SU-DHL-6 (cell line): ENCODE measurements around the gene KISS1R.

ENCODE experiments used
- H2AFZ ChIP-seq: fragments of 200-600 bp; sonication (generic); 2 replicates; pipeline ENCODE4 v1.6.1; 2014; ENCODE audit warnings: low read depth, mild to moderate bottlenecking, moderate library complexity, mixed read lengths, antibody characterized with exemption, low read length; ENCODE audit not compliant: severe bottlenecking
- H3F3A ChIP-seq: fragments of 200-600 bp; shearing (Covaris generic); 2 replicates; pipeline ENCODE4 v1.6.0; 2016; ENCODE audit warnings: antibody characterized with exemption, mild to moderate bottlenecking; ENCODE audit not compliant: insufficient read depth
- H3K27ac ChIP-seq: fragments of 200-600 bp; sonication (generic); 2 replicates; pipeline ENCODE4 v1.5.1; 2016; ENCODE audit warnings: low read depth, mild to moderate bottlenecking, low read length, moderate library complexity, mixed read lengths
- H3K27me3 ChIP-seq: fragments of 200-600 bp; sonication (generic), shearing (Covaris generic); 2 replicates; pipeline ENCODE4 v1.6.0; 2014; ENCODE audit warnings: mild to moderate bottlenecking, low read length
- H3K36me3 ChIP-seq: fragments of 200-600 bp; sonication (generic); 2 replicates; pipeline ENCODE4 v1.6.1; 2014; ENCODE audit warnings: mild to moderate bottlenecking, low read length, mixed read lengths
- H3K4me2 ChIP-seq: fragments of 300-600, 200-600 bp; shearing (Covaris generic), sonication (generic); 2 replicates; pipeline ENCODE4 v1.6.0; 2014; ENCODE audit warnings: low read length, low read depth, mild to moderate bottlenecking; ENCODE audit not compliant: poor library complexity, severe bottlenecking
- H3K4me3 ChIP-seq: fragments of 200-600 bp; sonication (generic); 2 replicates; pipeline ENCODE4 v1.5.1; 2014; ENCODE audit warnings: antibody characterized with exemption, low read length, mild to moderate bottlenecking, mixed read lengths; ENCODE audit not compliant: insufficient read depth, poor library complexity, severe bottlenecking
- H3K79me2 ChIP-seq: fragments of 200-600 bp; sonication (generic); 2 replicates; pipeline ENCODE4 v1.6.1; 2014; ENCODE audit warnings: mild to moderate bottlenecking, low read length, moderate library complexity; ENCODE audit not compliant: insufficient read depth
- H3K9ac ChIP-seq: fragments of 200-600 bp; sonication (generic); 2 replicates; pipeline ENCODE4 v1.7.0; 2014; ENCODE audit warnings: mild to moderate bottlenecking, low read length
- H3K9me2 ChIP-seq: fragments of 200-600 bp; sonication (generic); replicated peaks from 2 replicates; pipeline ENCODE4 v1.6.1; 2014; ENCODE audit warnings: low read length; ENCODE audit not compliant: insufficient read depth
- H3K9me3 ChIP-seq: fragments of 200-600 bp; sonication (generic); 2 replicates; pipeline ENCODE4 v1.6.1; 2014; ENCODE audit warnings: low read length, mixed read lengths; ENCODE audit not compliant: insufficient read depth
- H4K20me1 ChIP-seq: fragments of 200-600 bp; sonication (generic); 2 replicates; pipeline ENCODE4 v1.6.1; 2014; ENCODE audit warnings: low read depth, mild to moderate bottlenecking, antibody characterized with exemption, low read length, moderate library complexity, mixed read lengths
- EZH2phosphoT487 ChIP-seq: fragments of 200-600 bp; sonication (generic), shearing (Covaris generic); conservative IDR thresholded peaks from 2 replicates; pipeline ENCODE4 v1.6.1; 2018; ENCODE audit warnings: mild to moderate bottlenecking, antibody characterized with exemption, low read length, moderate library complexity, mixed read lengths
- TF ChIP-seq, protein P1 (sequence below): fragments of 200-600 bp; sonication (generic); IDR thresholded peaks from one replicate; pipeline ENCODE4 v1.5.1; 2017; ENCODE audit warnings: antibody characterized with exemption, mild to moderate bottlenecking, low read length, moderate library complexity; ENCODE audit not compliant: insufficient read depth, poor library complexity, severe bottlenecking

KISS1R gene

DNA sequence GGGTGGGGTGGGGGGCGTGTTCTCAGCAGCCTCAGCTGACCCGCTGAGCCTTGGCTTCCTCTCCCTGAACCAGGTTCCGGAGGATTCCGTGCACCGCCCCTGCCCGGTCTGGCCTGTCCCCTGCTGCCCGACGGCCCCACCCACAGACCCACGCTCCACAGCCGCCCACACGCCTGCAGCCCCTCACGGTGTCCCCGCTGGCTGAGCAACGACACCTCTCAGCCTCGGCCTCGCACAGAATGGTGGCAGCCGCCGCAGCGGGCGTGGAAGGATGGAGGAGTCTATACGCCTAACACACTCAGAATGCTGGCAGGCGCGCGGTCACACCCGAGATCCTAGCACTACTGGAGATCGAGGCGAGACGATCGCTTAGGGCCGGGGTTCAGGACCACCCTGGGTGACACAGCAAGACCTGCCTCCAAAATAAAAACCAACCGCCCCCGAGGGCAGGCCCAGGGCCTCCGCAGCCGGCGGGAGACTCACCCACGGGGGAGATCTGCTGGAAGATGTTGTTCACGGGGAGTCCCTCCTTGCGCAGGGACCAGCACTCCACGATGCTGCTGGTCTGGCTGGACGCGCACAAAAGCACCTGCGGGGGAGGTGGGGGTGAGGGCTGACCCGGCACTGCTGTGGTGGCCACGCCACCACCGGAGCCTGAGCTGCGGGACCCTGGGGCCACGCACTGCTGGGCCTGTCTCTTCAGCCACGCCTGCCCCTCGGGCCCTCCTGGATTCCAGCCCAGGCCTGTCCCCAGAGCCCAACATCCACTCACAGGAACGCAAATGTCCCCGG, 32.5 kb upstream of the KISS1R start:
- Histone ChIP-seq H3K79me2 (no peaks in the 10 kb centered on the region), H3K36me3 (no peaks in the 10 kb centered on the region), H3K27ac (no peak overlapping the region), H3K9me2 (no peaks in the 10 kb centered on the region), H4K20me1 (no peaks in the 10 kb centered on the region), H2AFZ (no peak overlapping the region), H3K9me3 (no peaks in the 10 kb centered on the region), H3K4me3 (no peak overlapping the region), H3K27me3 (no peaks in the 10 kb centered on the region), H3K4me2 (no peak overlapping the region), H3F3A (no peaks in the 10 kb centered on the region), H3K9ac (no peak overlapping the region)
- no peak for TF ChIP-seq EZH2phosphoT487
- TF ChIP-seq, protein P1, sequence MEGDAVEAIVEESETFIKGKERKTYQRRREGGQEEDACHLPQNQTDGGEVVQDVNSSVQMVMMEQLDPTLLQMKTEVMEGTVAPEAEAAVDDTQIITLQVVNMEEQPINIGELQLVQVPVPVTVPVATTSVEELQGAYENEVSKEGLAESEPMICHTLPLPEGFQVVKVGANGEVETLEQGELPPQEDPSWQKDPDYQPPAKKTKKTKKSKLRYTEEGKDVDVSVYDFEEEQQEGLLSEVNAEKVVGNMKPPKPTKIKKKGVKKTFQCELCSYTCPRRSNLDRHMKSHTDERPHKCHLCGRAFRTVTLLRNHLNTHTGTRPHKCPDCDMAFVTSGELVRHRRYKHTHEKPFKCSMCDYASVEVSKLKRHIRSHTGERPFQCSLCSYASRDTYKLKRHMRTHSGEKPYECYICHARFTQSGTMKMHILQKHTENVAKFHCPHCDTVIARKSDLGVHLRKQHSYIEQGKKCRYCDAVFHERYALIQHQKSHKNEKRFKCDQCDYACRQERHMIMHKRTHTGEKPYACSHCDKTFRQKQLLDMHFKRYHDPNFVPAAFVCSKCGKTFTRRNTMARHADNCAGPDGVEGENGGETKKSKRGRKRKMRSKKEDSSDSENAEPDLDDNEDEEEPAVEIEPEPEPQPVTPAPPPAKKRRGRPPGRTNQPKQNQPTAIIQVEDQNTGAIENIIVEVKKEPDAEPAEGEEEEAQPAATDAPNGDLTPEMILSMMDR, result no peak

DNA sequence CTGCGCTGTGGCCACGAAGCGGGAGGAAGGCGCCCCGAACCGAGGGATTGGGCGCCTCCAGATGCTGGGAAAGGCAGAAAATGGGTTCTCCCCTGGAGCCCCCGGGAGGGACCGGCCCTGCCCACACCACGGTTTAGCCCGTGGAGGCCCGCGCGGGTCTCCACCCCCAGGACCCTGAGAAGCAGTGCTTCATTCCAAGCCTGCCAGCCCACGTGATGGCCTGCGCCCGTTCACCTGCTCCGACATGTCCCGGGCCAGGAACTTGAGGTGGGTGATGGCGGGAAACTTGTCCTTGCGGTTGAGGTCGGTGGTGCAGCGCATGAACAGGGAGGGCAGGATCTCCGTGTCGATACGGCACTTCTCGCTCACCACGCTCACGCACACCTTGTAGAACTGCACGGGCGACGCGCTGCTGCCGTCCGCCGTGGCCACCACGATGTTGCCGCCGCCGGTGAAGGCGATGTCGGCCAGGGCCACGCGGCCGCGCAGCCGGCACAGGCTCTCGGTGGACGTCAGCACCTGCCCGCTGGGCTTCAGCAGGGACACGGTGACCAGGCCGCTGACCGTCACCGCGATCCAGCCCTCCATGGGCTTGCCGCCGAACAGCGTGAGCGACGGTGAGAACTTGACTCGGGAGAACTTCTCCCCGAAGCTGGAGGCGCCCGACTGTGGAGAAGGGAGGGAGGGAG, 31.5 kb upstream of the KISS1R start:
- Histone ChIP-seq H3K36me3 (no peaks in the 10 kb centered on the region), H3K4me3 (no peak overlapping the region), H4K20me1 (no peaks in the 10 kb centered on the region), H3K4me2 (no peak overlapping the region), H3K9me2 (no peaks in the 10 kb centered on the region), H3K27ac (no peak overlapping the region), H3K79me2 (no peaks in the 10 kb centered on the region), H3F3A (no peaks in the 10 kb centered on the region), H3K9me3 (no peaks in the 10 kb centered on the region), H3K27me3 (no peaks in the 10 kb centered on the region), H3K9ac (no peak overlapping the region), H2AFZ (no peak overlapping the region)
- no peak for TF ChIP-seq EZH2phosphoT487
- TF ChIP-seq, protein P1, result no peak

DNA sequence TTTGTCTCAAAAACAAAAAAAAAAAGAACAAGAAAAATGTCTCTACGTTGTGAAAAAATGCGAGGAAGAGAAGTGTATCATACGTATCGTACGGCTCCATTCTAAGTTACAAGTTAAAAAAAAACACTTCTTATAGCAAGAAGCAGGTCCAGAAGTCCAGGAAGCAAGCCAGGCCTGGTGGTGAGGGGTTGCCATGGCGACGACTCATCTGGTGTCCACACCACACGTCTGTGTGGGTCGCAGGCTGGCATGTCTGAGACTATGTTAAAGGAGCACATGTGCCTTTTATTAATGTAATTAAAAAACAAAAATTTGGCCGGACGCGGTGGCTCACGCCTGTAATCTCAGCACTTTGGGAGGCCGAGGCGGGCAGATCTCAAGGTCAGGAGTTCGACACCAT, 30.1 kb upstream of the KISS1R start:
- Histone ChIP-seq H3K9me3 (no peaks in the 10 kb centered on the region), H3K27me3 (no peaks in the 10 kb centered on the region), H3K9ac (no peak overlapping the region), H3F3A (peaks cover 3% of the 10 kb centered on the region; the same call in 1 of the 2 replicates), H4K20me1 (no peaks in the 10 kb centered on the region), H3K79me2 (peaks cover under 1% of the 10 kb centered on the region; the same call in 1 of the 2 replicates), H3K9me2 (no peaks in the 10 kb centered on the region), H3K27ac (no peak overlapping the region), H2AFZ (no peak overlapping the region), H3K4me2 (no peak overlapping the region), H3K4me3 (no peak overlapping the region), H3K36me3 (no peaks in the 10 kb centered on the region)
- no peak for TF ChIP-seq EZH2phosphoT487
- TF ChIP-seq, protein P1, result no peak
